Liver (tissue), 3 donors: ENCODE results near the gene CREB1.

Experiments
- GABPA ChIP-seq, 2 donors: IDR thresholded peaks in 1 of 2; conservative IDR thresholded peaks in 1 of 2; 2 replicates each; pipeline ENCODE4 v1.6.1; 2016; ENCODE audit warnings: antibody characterized with exemption in 2 of 2, mild to moderate bottlenecking in 1 of 2, moderate library complexity in 1 of 2
- JUND ChIP-seq, 2 donors: IDR thresholded peaks; 2 replicates each; pipeline ENCODE4 v1.6.1; 2016; ENCODE audit warnings: antibody characterized with exemption in 2 of 2
- NR2F2 ChIP-seq: IDR thresholded peaks from 2 replicates; pipeline ENCODE4 v1.6.1; 2016; ENCODE audit warnings: antibody characterized with exemption
- RAD21 ChIP-seq, 2 donors: IDR thresholded peaks; 2 replicates each; pipeline ENCODE4 v1.6.1; 2016; ENCODE audit warnings: antibody characterized with exemption in 2 of 2, mild to moderate bottlenecking in 2 of 2
- REST ChIP-seq: IDR thresholded peaks from 2 replicates; pipeline ENCODE4 v1.6.1; 2016; ENCODE audit warnings: antibody characterized with exemption, mild to moderate bottlenecking
- RXRA ChIP-seq, 2 donors: IDR thresholded peaks; 2 replicates each; pipeline ENCODE4 v1.6.1; 2017 to 2018; ENCODE audit warnings: antibody characterized with exemption in 2 of 2, mild to moderate bottlenecking in 1 of 2
- TAF1 ChIP-seq: conservative IDR thresholded peaks from 2 replicates; pipeline ENCODE4 v1.6.1; 2016; ENCODE audit warnings: antibody characterized with exemption, mild to moderate bottlenecking
- ZBTB33 ChIP-seq: IDR thresholded peaks from 2 replicates; pipeline ENCODE4 v1.6.1; 2016; ENCODE audit warnings: antibody characterized with exemption
- TF ChIP-seq, protein P1 (sequence below): fragments of 150-350 bp; IDR thresholded peaks from 2 replicates; pipeline ENCODE4 v1.5.1; 2017; ENCODE audit warnings: improper control_type of control experiment, low read depth, low read length; ENCODE audit not compliant: missing input control
- TF ChIP-seq, protein P2 (sequence below): IDR thresholded peaks from 2 replicates; pipeline ENCODE4 v1.6.1; 2016; ENCODE audit warnings: antibody characterized with exemption
- TF ChIP-seq, protein P3 (sequence below): IDR thresholded peaks from 2 replicates; pipeline ENCODE4 v1.6.1; 2016; ENCODE audit warnings: antibody characterized with exemption
- donor health status: healthy.
- donor health status: healthy.

GRCh38 chr2:207480521-207481040 is 49.2 kb upstream of the CREB1 start:
- TF ChIP-seq, protein P1, sequence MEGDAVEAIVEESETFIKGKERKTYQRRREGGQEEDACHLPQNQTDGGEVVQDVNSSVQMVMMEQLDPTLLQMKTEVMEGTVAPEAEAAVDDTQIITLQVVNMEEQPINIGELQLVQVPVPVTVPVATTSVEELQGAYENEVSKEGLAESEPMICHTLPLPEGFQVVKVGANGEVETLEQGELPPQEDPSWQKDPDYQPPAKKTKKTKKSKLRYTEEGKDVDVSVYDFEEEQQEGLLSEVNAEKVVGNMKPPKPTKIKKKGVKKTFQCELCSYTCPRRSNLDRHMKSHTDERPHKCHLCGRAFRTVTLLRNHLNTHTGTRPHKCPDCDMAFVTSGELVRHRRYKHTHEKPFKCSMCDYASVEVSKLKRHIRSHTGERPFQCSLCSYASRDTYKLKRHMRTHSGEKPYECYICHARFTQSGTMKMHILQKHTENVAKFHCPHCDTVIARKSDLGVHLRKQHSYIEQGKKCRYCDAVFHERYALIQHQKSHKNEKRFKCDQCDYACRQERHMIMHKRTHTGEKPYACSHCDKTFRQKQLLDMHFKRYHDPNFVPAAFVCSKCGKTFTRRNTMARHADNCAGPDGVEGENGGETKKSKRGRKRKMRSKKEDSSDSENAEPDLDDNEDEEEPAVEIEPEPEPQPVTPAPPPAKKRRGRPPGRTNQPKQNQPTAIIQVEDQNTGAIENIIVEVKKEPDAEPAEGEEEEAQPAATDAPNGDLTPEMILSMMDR: no peak
- TF ChIP-seq RAD21 (IDR thresholded peaks at IDR 0.05) (no peak), JUND (IDR thresholded peaks at IDR 0.05) (no peak), REST (no peak), ZBTB33 (no peak), NR2F2 (no peak), GABPA (IDR thresholded peaks at IDR 0.05 in 1 of 2, conservative IDR thresholded peaks at IDR 0.05 in 1 of 2) (no peak), RXRA (IDR thresholded peaks at IDR 0.05) (no peak), TAF1 (no peak)
- TF ChIP-seq, protein P2, sequence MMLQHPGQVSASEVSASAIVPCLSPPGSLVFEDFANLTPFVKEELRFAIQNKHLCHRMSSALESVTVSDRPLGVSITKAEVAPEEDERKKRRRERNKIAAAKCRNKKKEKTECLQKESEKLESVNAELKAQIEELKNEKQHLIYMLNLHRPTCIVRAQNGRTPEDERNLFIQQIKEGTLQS: no peak
- TF ChIP-seq, protein P3, sequence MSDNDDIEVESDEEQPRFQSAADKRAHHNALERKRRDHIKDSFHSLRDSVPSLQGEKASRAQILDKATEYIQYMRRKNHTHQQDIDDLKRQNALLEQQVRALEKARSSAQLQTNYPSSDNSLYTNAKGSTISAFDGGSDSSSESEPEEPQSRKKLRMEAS: no peak
